NCI-H1417 treated with DMSO at 0.1 percent for 48 hours (cell line): ENCODE results near the gene ERGIC1.
"Not testable (repeated sequence)": the region's sequence is repeated elsewhere in the genome, so short reads cannot be mapped to it uniquely, and the experiment has no call there.

Experiments
- DNase-seq: peaks from one replicate; lab custom pipeline; 2025; lab: John Stamatoyannopoulos, UW

Gene ERGIC1

DNA sequence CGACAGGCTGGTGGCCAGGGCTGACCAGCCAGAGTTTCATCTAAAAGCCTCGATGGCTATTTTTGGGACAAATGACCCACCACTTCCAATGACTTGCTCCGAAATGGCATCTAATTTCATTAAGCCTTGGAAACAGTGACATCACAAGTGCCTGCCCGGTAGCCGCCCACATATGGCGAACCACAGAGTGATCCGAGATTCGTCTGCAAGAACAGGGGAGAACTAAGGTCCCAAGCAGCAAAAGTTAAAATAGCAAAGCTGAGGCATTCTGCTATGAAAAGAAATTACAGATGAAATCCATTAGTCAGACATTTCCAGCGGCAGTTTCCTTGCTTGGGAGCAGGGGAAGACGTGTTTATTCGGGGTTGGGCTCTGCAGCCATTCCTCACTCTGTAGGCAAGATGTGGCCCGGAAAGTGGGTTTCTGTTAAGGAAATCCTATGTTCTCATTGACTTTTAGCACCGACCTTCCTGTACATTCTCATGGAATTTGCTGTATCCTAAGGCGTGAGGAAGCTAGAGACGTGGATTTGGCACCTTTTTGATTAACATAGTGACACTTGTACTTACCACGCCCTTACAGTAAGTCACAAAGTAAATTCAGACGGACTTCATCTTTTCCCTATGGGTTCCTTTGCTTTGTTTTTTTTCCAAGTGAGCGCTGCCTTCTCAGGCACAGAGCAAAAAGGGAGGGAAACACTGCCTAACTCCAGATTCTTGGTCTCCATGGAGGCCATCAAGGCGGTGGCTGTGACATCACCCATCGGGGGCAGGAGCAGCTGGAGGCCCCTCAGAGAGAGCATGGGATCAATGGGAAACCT lies 45.1 kb downstream of the ERGIC1 start:
- DNase-seq = no peak

DNA sequence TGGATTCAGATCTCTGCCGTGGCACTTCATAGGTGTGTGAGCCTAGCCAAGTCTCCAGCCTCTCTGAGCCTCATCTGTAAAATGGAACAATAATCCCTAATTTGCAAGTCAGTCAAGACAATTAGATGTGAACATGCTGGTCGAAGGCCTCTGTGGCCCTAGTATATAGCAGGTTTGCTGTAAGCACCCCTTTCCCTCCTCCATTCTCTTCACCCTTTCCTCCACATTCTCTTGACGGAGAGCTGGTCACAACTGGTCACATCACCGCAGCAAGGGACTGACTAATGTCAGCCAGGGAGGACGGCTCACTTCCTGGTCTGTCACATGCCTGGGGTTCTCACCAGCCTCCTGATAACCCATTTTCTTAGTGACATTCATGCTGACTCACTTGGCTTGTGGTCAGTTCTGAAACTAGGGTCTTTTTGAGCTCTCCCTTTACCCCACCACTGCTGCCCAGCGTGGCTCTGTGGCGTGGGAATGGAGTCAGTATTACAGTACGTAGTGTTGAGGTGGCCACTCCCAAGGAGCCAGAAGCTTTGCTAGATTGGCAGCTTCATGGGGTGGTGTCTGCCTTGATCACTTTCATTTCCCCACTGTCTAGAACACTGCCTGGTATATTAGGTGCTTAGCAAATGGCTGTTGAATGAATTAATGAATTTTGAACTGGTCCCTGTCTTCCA lies 47.8 kb downstream of the ERGIC1 start:
- DNase-seq = no peak

DNA sequence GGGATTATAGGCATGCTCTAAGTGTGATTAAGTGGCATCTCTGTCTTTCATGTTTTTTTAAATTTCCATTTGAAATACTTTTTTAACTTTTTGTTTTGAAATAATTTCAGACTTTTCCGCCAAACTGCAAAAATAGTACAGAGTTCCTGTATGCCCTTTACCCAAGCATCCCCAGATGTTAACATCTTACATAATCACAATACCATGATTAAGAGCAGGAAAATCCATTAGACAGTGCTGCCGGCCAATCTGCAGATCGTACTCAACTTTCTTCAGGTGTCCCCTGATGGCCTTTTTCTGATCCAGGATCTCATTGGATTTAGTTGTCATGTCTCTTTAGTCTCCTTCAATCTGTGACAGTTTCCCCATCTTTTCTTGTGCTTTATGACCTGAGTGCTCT lies 49.0 kb downstream of the ERGIC1 start:
- no peak for DNase-seq

DNA sequence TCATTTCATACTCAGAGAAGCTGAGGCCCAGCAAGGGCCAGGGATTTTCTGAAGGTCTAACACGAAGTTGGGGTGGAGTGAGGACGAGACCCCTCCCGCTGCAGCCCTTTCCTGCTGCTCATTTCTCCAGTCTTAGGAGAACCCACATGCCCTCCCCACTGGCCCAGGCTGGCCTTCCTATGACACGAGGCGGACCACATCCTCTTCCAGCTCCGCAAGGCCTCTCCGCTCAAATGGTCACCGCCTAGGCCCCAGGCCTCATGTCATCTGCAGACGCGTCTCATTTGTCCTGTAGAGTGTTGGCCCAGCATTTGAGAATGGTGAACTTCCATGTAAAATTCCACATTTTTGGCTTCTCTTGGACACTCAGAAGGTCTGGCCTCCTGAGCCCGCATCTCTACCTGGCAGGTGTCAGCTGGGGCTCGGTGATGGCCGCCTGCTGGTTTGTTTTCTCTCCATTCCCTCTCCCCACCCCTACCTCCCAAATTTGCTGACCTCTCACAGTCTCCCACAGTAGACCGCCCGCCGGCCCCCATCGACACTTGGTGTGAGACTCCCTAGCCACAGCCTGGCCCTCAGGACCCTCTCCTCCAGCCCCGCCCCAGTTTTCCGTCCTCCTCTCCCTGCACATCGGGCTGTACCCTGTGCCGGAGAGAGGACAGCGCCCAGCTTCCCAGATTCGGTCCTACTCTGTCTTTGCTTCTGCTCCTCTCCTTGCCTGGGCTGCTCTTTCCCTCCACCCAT lies 51.7 kb downstream of the ERGIC1 start:
- no peak for DNase-seq

DNA sequence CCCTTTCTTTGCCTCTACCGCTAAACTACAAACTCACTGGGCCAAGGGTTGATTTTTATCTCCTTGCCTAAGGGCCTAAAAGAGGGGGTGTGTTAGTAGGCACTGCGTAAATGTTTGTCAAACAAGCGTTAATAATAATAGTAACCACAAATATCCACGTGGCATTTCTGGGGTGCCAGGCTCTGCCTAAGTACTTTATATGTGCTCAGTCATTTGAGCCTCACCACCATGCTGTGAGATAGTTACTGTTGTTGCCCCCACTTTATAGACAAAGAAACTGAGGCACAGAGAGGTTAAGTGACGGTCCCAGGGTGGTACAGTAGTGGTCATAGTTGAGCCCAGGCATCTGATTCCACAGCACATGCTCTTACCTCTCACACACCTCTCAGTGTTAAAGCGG lies 52.4 kb downstream of the ERGIC1 start:
- no peak for DNase-seq

DNA sequence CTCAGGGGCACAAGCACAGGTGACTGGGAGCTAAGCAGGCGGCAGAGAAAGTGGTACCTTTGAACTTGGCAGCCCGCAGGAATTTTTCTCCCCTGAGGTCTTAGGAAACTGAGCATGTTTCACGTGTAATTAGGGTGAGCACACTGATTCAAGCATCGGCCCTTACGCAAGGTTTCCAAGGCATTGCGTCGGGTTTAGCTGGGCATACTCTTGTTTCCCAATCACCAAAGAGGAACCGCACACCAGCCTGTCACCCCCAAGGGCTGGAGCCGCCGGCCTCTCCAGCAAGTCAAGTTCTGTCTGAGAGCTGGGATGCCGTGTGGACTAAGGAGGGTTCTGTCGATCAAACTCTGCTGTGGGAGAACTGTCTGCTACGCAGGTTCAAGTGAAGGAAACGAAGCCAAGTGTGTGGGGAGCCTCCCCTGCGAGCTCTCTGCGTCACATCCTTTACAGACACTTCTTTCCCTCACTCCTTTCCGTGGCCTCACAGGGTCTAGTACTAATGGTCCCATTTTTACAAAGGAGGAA lies 53.0 kb downstream of the ERGIC1 start:
- DNase-seq = no peak

DNA sequence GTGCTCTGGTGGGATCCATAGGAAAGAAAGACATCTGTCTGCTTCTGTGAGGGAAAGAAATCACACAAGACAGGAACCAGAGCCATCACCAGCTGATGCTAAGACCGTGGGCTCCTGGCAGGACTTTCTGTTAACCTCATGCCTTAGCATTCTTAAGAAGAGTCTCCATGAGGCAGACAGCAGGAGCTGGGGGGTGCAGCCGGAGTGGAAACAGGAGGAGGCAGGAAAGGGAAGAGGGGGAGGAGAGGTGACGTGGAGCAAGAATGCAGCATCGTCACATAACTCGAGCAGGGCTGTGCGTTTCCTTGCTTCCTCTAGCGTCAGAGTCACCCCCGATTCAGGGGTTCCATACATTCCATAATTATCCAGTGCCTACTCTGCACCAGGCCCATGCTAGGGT lies 53.6 kb downstream of the ERGIC1 start:
- DNase-seq = no peak

DNA sequence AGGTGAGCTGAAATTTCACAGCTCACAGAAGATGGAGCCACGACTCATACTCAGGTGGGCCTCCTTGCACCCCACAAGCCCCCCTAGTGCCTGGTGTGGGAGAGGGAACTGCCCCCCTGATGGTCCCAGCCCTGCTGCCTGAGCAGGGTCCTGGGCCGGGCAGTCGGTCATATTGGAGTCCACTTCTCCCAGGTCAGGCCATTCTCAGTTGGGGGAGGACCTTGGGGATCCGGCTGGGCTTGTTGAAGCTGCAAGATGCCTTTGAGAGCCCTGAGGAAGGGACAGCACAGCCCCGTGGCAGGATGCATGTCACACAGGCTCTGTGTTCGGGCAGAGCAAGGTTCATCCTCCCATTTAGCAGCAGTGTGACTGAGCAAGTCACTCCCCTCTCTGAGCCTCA lies 56.6 kb downstream of the ERGIC1 start:
- DNase-seq = no peak

DNA sequence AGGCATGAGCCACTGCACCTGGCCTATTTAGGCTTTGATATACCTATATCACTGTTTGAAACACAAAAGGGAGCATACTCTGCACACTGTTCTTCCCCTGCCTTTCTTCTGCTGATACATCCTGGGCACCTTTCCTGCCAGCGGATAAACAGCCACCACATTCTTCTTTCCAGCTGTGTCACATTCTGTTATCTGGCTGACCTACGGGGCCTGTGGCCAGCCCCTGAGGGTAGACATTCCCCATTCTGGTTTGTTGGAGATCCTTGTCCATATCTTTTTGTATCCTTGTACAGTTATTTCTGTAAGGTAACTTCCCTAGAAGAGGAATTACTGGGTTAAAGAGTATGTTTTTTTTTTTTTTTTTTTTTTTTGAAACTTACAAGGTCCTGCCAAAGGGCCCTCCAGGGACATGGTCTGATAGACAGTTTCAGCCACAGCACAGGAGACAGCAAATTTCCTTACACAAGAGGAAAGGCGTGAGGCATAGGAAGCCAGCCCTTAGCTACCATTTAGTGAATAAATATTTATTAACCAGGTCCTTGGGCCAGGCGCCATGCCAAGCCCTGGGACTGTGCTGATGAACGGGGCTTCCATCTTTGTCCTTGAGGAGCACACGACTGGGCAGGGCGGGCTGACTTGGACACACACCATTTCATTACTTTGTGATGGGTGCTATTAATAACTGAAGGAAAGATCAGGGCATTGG lies 57.8 kb downstream of the ERGIC1 start:
- DNase-seq = no peak

DNA sequence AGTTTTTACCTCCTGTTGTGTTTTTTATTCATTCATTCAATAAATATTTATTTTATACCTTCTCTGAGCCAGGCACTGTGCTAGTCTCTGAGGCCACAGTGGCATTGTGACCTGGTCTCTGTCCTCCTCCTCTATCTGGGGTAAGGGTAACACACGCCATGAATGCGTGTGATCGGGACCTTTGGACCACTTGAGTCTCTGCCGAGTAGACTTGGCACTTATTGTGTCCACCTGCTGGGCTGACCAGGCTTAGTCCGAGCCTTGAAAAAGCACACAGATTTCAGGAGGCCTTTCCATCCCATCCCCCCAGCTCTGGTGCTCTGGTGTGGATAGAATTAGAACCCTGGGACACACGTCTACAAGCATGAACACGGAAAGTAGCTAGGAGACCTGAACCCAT lies 58.7 kb downstream of the ERGIC1 start:
- DNase-seq = no peak

DNA sequence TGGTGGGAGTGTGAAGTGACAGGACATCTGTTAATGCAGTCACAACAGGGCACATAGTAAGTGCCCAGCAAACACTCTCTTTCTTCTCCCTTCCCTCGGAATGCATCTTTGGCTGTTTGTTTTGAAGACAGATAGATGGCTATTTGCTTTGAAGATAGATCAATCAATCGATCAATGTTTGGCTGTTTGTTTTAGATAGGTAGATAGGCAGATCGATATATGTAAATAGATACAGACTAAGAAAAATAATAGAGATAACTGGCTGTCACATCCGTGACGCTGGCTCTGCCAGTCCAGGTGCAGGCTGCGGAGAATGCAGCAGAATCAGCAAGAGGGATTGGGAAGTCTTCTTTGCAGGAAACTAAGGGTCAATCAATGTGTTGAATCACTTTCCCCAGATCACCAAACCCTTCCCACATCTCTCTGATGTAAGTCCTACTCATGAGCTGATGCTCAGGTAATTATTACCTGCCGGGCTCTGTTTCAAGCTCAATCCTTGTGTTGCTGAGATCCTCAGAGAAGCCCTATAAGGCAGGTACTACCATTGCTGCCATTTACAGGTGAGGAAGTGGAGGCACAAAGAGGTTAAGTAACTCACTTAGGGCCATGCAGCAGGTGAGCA lies 60.8 kb downstream of the ERGIC1 start:
- no peak for DNase-seq

DNA sequence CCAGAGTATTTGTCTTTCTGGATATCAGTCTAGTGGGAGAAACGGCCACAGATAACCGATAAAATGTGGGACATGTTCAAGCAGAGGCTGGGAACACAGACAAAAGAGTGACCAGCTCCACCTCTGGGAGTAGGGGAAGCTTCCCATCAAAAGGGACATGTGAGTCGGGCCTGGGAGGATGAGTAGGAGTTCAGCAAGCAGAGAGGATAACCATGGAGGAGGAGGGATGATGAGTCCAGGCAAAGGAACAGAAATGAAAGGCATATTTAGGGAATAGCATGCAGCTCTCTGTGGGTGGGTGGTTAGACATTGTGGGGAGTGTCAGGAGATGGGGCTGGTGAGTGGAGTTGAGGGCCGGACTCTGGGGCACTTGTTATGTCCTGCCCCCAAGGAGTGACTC lies 61.5 kb downstream of the ERGIC1 start:
- no peak for DNase-seq

DNA sequence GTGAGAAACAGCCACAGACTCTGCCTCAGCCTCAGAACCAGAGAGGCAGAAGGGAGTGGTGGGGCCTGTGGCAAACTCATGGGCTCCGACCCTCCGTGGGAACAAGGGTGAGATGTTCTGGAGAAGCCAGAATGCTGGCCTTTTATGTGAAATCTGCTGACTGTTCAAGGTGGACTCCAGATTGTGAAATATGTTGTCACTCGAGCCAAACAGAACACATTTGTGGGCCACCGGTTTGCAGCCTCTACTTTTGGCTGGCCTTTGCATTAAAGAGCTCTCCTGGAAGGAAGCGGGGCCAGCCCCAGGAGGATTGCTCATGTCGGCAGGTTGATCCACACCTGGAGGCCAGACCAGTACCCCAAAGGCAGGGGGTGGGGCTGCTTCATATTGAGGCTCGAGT lies 62.4 kb downstream of the ERGIC1 start:
- DNase-seq = no peak

DNA sequence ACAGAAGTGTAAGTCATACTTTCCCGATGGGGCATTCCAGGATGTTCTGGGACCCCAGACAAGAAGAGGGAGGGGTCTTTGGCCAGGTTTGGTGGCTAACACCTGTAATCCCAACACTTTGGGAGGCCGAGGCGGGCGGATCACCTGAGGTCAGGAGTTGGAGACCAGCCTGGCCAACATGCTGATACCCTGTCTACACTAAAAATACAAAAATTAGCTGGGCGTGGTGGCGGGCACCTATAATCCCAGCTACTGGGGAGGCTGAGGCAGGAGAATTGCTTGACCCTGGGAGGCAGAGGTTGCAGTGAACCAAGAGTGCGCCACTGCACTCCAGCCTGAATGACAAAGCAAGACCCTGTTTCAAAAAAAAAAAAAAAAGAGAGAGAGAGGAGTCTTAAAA lies 63.0 kb downstream of the ERGIC1 start:
- not testable (repeated sequence) for DNase-seq

DNA sequence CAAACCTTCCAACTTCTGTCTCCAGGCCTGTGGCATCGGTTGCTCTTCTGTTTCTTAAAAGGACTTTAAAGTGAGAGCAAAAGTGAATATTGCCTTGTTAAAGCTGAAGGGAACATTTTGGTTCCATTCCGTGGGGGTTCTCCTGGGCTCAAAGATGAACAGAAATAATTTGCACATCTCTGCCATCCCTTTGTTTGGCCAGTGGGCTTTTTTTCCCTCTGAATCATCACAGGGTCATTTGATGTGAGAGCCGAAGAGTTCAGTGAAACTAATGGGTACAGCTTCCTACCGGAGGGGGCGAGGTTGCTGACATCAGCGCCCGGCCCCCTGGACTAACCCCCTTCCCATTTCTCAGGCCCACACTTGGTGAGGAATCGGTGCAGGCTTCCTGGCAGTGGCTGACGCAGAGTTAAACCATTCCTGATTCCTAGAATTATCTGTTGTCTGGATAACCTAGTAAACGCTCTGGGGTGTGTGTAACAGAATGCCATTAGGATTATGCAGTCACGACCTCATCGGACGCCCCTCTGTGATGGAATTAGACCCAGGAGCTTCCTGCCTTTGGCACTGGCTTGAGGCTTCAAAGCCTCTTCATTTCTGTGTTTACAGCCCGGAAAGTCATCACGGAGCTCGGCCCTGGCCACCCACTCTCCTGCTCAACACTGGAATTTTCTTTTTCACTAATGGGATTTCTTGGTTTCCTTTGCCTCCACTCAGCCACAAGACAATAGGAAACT lies 63.6 kb downstream of the ERGIC1 start:
- DNase-seq = no peak

DNA sequence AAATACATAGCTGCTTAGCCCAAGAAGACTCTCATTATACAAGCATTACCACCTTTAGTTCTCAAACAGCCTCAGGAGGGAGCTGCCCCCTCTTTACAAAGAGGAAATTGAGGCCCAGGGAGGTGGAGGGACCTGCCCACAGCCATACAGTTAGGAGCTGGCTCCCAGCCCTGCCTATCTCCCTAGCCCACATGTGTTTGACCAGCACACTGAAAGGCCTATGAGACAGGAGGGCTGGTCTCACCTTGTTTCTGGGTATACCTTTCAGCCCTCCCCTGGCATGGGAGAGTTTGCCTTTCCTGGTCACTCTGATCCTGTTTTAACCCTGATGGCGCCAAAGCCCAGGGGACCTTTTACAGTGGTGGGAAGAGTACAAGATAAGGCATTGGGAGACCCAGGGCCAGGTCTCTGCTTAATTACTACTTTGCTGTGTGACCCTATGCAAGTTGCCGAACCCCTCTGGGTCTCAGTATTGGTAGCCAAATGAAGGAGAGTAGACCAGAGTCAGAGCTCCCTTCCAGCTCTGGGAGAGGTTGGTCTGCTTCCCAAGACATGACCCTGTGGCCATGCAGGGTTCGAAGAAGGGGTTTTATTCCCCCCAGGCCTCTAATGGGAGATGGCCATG lies 64.3 kb downstream of the ERGIC1 start:
- DNase-seq = no peak

DNA sequence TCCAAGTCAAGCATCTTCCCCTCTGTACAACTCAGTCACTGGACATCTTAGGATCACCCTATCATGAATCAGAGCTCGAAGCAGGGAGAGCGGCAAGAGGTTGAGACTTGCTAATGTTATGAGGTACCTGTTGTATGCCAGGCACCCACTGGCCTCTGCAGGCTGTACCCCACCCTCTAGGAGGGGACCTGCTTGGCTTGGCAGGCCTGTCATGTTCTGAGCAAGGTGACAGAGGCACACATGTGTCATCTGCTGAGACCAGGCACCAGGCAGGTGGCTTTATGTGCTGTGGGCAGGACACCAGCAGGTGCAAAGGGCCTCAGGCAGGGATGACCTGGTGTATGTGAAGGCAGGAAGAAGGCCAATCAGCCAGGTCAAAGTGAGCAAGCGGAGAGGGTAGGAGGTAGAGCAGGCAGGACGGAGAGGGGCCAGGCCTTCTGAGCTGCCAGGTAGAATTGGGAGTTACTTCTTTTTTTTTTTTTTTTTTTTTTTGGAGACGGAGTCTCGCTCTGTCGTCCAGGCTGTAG lies 64.9 kb downstream of the ERGIC1 start:
- no peak for DNase-seq

DNA sequence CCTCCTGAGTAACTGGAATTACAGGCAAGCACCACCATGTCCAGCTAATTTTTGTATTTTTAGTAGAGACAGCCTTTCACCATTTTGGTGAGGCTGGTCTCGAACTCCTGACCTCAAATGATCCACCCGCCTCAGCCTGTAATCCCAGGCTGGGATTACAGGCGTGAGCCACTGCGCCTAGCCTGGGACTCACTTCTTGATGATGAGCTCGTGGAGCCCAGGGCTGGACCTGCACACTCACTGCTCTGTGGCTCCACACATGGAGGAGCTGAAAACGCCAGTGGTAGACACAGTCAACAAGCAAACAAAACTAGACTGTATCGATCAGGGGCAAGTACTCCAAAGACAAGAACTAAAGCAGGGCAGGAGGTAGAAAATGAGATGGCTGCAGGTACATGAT lies 65.4 kb downstream of the ERGIC1 start:
- no peak for DNase-seq

DNA sequence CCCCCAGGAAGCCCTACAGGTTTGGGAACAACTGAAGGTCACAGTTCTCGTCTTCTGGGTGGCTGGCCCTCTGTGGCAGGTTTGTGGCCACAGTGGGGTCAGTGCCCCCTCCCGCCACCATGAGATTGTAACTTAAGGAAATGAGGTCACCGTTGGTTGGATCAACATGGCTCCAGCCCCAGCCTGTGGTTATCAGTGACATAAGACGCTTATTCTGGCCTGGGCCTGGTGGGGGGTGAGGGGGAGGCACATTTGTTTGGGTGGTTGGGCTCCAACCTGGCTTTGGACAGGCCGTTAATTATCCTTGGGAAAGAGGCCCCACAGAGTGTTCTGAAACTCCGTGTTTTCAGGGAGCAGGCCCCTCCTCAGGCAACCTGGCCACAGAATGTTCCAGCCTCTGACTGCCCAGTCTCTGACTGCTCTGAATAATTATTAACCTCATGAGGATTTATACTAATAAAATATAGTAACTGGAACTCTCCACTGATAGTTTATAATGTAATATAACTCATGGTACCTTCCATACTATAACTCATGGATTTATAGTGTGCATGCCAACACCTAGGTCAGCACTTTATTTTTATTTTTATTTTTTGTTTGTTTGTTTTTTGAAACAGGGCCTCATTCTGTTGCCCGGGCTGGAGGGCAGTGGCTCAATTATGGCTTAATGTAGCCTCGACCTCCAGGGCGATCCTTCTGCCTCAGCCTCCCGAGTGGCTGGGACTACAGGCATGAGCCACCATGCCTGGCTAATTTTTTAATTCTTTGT lies 67.1 kb downstream of the ERGIC1 start:
- DNase-seq = no peak
